ENCODE results near the gene CATSPER4. TPM values are rescaled to one million over a fixed set of nuclear protein-coding genes. Genes with fewer than 3 reads are reported as not detected.

Gene CATSPER4
- total and polyA plus RNA-seq, 9 donors, result 0.06 TPM; not detected in 8

DNA sequence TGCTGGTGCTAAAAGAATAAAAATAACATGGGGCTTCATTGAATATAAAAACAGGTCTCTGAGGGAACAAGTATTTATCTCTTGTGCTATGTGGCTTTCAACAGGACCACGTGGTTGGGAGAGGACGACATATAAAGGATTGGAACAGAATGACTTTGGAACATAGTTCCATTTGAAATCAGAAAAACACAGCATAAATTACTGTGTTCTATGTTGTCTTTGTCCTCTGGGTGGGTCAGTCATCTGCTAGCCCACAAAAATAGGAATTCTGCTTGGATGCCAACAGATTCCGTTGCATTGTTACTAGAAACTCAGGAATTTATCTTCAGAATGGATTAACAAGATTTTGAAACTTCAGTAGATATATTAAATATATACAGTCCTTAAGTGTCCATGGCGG is 49.5 kb downstream of the CATSPER4 start:
- no CpG with 5 or more reads among the region's 4 CpGs for WGBS (ENCODE audit: insufficient coverage)

More for the DNA sequence above, 49.5 kb downstream of the CATSPER4 start:
- no peak for DNase-seq
- Histone ChIP-seq H3K4me3 (ENCODE audit: low read length) (no peak overlapping the region), H3K4me1 (ENCODE audit: control insufficient read depth, insufficient read depth, low read length) (no peaks in the 10 kb centered on the region), H3K36me3 (ENCODE audit: control insufficient read depth, insufficient read depth, low read length) (peaks cover 13% of the 10 kb centered on the region), H3K27ac (ENCODE audit: low read length) (no peak overlapping the region), H3K9me3 (replicated peaks; ENCODE audit: control insufficient read depth, low read depth, low read length) (no peaks in the 10 kb centered on the region), H3K27me3 (ENCODE audit: control insufficient read depth, insufficient read depth, low read length) (no peaks in the 10 kb centered on the region)

Other genes with a start within 250 kb of the CATSPER4 start
- gene PAFAH2, start 192.5 kb upstream of the CATSPER4 start, total RNA-seq, result 59.7 TPM
- gene PAFAH2, start 192.5 kb upstream of the CATSPER4 start, polyA plus RNA-seq (ENCODE audit: insufficient read depth in 1 of 8, insufficient read length in 8 of 8, low replicate concordance in 1 of 8), result 10 to 100 TPM; 42.1 to 78.5 (median 55.6) TPM
- gene EXTL1, start 168.8 kb upstream of the CATSPER4 start, total RNA-seq, result 0.71 TPM
- 1 to 10 TPM; 1.7 to 4.6 (median 2.5) TPM for gene EXTL1, start 168.8 kb upstream of the CATSPER4 start, polyA plus RNA-seq (ENCODE audit: insufficient read depth in 1 of 8, insufficient read length in 8 of 8, low replicate concordance in 1 of 8)
- gene SLC30A2, start 144.5 kb upstream of the CATSPER4 start, total RNA-seq, result 0.93 TPM
- 1 to 10 TPM in 2 of 8 donors, under 1 TPM in 6; 0.29 to 2.0 (median 0.65) TPM for gene SLC30A2, start 144.5 kb upstream of the CATSPER4 start, polyA plus RNA-seq (ENCODE audit: insufficient read depth in 1 of 8, insufficient read length in 8 of 8, low replicate concordance in 1 of 8)
- 44.8 TPM for gene TRIM63, start 123.0 kb upstream of the CATSPER4 start, total RNA-seq
- 10 to 100 TPM; 25.8 to 59.2 (median 40.8) TPM for gene TRIM63, start 123.0 kb upstream of the CATSPER4 start, polyA plus RNA-seq (ENCODE audit: insufficient read depth in 1 of 8, insufficient read length in 8 of 8, low replicate concordance in 1 of 8)
- gene PDIK1L, start 78.8 kb upstream of the CATSPER4 start, total RNA-seq, result 7.0 TPM
- 1 to 10 TPM; 5.7 to 9.1 (median 6.5) TPM for gene PDIK1L, start 78.8 kb upstream of the CATSPER4 start, polyA plus RNA-seq (ENCODE audit: insufficient read depth in 1 of 8, insufficient read length in 8 of 8, low replicate concordance in 1 of 8)
- gene FAM110D, start 31.5 kb upstream of the CATSPER4 start, total RNA-seq, result 0.93 TPM
- 1 to 10 TPM in 1 of 8 donors, under 1 TPM in 7; 0.71 to 1.0 (median 0.90) TPM for gene FAM110D, start 31.5 kb upstream of the CATSPER4 start, polyA plus RNA-seq (ENCODE audit: insufficient read depth in 1 of 8, insufficient read length in 8 of 8, low replicate concordance in 1 of 8)
- not detected for gene C1orf232, start 21.6 kb upstream of the CATSPER4 start, total RNA-seq
- not detected for gene C1orf232, start 21.6 kb upstream of the CATSPER4 start, polyA plus RNA-seq (ENCODE audit: insufficient read depth in 1 of 8, insufficient read length in 8 of 8, low replicate concordance in 1 of 8)
- gene ZNF593, start 20.7 kb upstream of the CATSPER4 start, total RNA-seq, result 20.7 TPM
- 10 to 100 TPM; 18.7 to 25.8 (median 19.3) TPM for gene ZNF593, start 20.7 kb upstream of the CATSPER4 start, polyA plus RNA-seq (ENCODE audit: insufficient read depth in 1 of 8, insufficient read length in 8 of 8, low replicate concordance in 1 of 8)
- gene ZNF593OS, start 18.8 kb upstream of the CATSPER4 start, total RNA-seq, result 0.31 TPM
- 1 to 10 TPM in 4 of 8 donors, under 1 TPM in 4; 0.49 to 1.6 (median 0.95) TPM for gene ZNF593OS, start 18.8 kb upstream of the CATSPER4 start, polyA plus RNA-seq (ENCODE audit: insufficient read depth in 1 of 8, insufficient read length in 8 of 8, low replicate concordance in 1 of 8)
- gene CNKSR1, start 13.1 kb upstream of the CATSPER4 start, total RNA-seq, result 1.2 TPM
- 1 to 10 TPM in 7 of 8 donors, under 1 TPM in 1; 0.81 to 5.2 (median 2.2) TPM for gene CNKSR1, start 13.1 kb upstream of the CATSPER4 start, polyA plus RNA-seq (ENCODE audit: insufficient read depth in 1 of 8, insufficient read length in 8 of 8, low replicate concordance in 1 of 8)
- 18.0 TPM for gene CEP85, start 43.6 kb downstream of the CATSPER4 start, total RNA-seq
- 10 to 100 TPM; 20.5 to 26.3 (median 22.0) TPM for gene CEP85, start 43.6 kb downstream of the CATSPER4 start, polyA plus RNA-seq (ENCODE audit: insufficient read depth in 1 of 8, insufficient read length in 8 of 8, low replicate concordance in 1 of 8)
- gene SH3BGRL3, start 89.5 kb downstream of the CATSPER4 start, total RNA-seq, result 12.2 TPM
- gene SH3BGRL3, start 89.5 kb downstream of the CATSPER4 start, polyA plus RNA-seq (ENCODE audit: insufficient read depth in 1 of 8, insufficient read length in 8 of 8, low replicate concordance in 1 of 8), result 10 to 100 TPM; 53.0 to 85.2 (median 61.9) TPM
- gene UBXN11, start 116.0 kb downstream of the CATSPER4 start, total RNA-seq, result 4.2 TPM
- gene UBXN11, start 116.0 kb downstream of the CATSPER4 start, polyA plus RNA-seq (ENCODE audit: insufficient read depth in 1 of 8, insufficient read length in 8 of 8, low replicate concordance in 1 of 8), result 10 to 100 TPM in 5 of 8 donors, 1 to 10 TPM in 3; 7.7 to 13.9 (median 10.5) TPM
- 1.7 TPM for gene CD52, start 127.4 kb downstream of the CATSPER4 start, total RNA-seq
- 1 to 10 TPM; 1.1 to 3.8 (median 2.1) TPM for gene CD52, start 127.4 kb downstream of the CATSPER4 start, polyA plus RNA-seq (ENCODE audit: insufficient read depth in 1 of 8, insufficient read length in 8 of 8, low replicate concordance in 1 of 8)
- gene CRYBG2, start 163.5 kb downstream of the CATSPER4 start, total RNA-seq, result 0.22 TPM
- 1 to 10 TPM in 1 of 8 donors, under 1 TPM in 3, not detected in 4; 0.07 to 1.6 (median 0.16) TPM for gene CRYBG2, start 163.5 kb downstream of the CATSPER4 start, polyA plus RNA-seq (ENCODE audit: insufficient read depth in 1 of 8, insufficient read length in 8 of 8, low replicate concordance in 1 of 8)
- gene ZNF683, start 182.1 kb downstream of the CATSPER4 start, total RNA-seq, result not detected
- gene ZNF683, start 182.1 kb downstream of the CATSPER4 start, polyA plus RNA-seq (ENCODE audit: insufficient read depth in 1 of 8, insufficient read length in 8 of 8, low replicate concordance in 1 of 8), result not detected
- not detected for gene LIN28A, start 220.2 kb downstream of the CATSPER4 start, total RNA-seq
- under 1 TPM in 3 of 8 donors, not detected in 5; 0.03 to 0.04 (median 0.04) TPM for gene LIN28A, start 220.2 kb downstream of the CATSPER4 start, polyA plus RNA-seq (ENCODE audit: insufficient read depth in 1 of 8, insufficient read length in 8 of 8, low replicate concordance in 1 of 8)
- gene DHDDS, start 241.7 kb downstream of the CATSPER4 start, total RNA-seq, result 21.8 TPM
- gene DHDDS, start 241.7 kb downstream of the CATSPER4 start, polyA plus RNA-seq (ENCODE audit: insufficient read depth in 1 of 8, insufficient read length in 8 of 8, low replicate concordance in 1 of 8), result 10 to 100 TPM; 16.2 to 28.5 (median 21.3) TPM